ENCODE results near the gene PHF3.

DNA sequence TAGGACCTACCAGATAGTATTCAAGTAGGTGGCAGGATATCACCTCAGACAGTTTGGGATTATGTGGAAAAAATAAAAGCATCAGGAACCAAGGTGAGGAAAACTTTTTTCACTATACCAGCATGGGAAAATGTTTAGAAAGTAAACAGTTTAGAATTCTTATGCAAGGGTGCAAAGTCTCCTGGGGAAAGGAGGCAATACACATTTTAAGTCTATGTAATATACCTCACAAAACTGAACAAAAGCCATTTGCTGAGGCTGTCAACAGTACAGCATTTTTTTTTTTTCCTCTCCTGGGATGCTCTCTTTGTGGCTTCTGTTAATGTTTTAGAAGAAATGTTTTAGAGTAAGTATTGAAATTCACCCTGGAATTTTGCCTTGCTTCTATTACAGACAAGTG lies 73.5 kb downstream of the PHF3 start:
- TF ChIP-seq, protein P1, sequence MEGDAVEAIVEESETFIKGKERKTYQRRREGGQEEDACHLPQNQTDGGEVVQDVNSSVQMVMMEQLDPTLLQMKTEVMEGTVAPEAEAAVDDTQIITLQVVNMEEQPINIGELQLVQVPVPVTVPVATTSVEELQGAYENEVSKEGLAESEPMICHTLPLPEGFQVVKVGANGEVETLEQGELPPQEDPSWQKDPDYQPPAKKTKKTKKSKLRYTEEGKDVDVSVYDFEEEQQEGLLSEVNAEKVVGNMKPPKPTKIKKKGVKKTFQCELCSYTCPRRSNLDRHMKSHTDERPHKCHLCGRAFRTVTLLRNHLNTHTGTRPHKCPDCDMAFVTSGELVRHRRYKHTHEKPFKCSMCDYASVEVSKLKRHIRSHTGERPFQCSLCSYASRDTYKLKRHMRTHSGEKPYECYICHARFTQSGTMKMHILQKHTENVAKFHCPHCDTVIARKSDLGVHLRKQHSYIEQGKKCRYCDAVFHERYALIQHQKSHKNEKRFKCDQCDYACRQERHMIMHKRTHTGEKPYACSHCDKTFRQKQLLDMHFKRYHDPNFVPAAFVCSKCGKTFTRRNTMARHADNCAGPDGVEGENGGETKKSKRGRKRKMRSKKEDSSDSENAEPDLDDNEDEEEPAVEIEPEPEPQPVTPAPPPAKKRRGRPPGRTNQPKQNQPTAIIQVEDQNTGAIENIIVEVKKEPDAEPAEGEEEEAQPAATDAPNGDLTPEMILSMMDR (IDR thresholded peaks at IDR 0.05; ENCODE audit: insufficient read depth, low read length, poor library complexity, severe bottlenecking): no peak
- no peak for TF ChIP-seq EZH2phosphoT487 (conservative IDR thresholded peaks at IDR 0.05; ENCODE audit: low read length)
